SK-N-MC (cell line): Measurements from ENCODE around the gene RNF38.
"Not testable (repeated sequence)": the region's sequence is repeated elsewhere in the genome, so short reads cannot be mapped to it uniquely, and the experiment has no call there.

Experiments
- DNase-seq: peaks from one replicate; pipeline ENCODE4 v3.0.0-alpha.2; 2011; ENCODE audit warnings: low read depth, low spot score
- H3K27ac ChIP-seq: fragments of 200-600 bp; sonication (generic); 2 replicates; pipeline ENCODE4 v1.5.1; 2016; ENCODE audit warnings: mixed run types
- H3K36me3 ChIP-seq: fragments of 200-600 bp; sonication (generic); 2 replicates; pipeline ENCODE4 v1.6.1; 2017; ENCODE audit warnings: antibody characterized with exemption, low read length, mixed read lengths; ENCODE audit not compliant: insufficient read depth
- H3K4me3 ChIP-seq: fragments of 200-600 bp; sonication (generic); 2 replicates; pipeline ENCODE4 v1.5.1; 2016
- H3K9ac ChIP-seq: fragments of 200-600 bp; sonication (generic); 2 replicates; pipeline ENCODE4 v1.8.0; 2017; ENCODE audit warnings: mixed run types, mixed read lengths; ENCODE audit not compliant: insufficient read length
- H3K9me3 ChIP-seq: fragments of 200-600 bp; sonication (generic); 2 replicates; pipeline ENCODE4 v1.6.1; 2017; ENCODE audit warnings: low read depth, mild to moderate bottlenecking, antibody characterized with exemption, low read length, moderate library complexity, mixed read lengths
- EZH2 ChIP-seq: fragments of 200-600 bp; sonication (generic); IDR thresholded peaks from one replicate; pipeline ENCODE4 v1.6.1; 2017; ENCODE audit warnings: antibody characterized with exemption
- FOXP2 ChIP-seq: optimal IDR thresholded peaks from 2 replicates; pipeline ENCODE3; 2011; ENCODE audit warnings: mild to moderate bottlenecking, moderate library complexity; ENCODE audit not compliant: insufficient read depth; ENCODE audit errors: extremely low read length, control extremely low read depth
- POLR2AphosphoS5 ChIP-seq: IDR thresholded peaks from 2 replicates; pipeline ENCODE4 v1.6.1; 2012; ENCODE audit warnings: mild to moderate bottlenecking, low read depth, low read length, borderline replicate concordance

Gene RNF38

DNA sequence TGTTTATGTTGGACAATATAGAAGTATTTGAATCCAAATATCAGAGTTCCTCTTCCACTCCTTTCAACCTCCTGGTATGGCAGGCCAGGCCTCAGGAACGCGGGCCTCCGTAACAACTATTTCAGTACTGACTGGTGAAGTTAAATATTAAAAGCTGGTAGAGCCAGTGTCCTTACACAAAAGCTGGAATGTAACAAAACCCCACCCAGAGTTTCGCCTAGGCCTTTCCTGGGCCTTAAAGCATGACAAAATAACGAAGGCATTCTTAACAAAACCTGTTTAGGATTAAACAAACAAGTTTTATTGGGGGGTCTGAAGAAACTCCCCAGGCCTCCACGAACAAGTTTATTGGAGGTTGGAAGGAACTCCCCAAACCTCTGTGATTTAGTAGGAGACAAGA is 80.3 kb downstream of the RNF38 start:
- no peak overlapping the region for H3K27ac ChIP-seq
- DNase-seq = no peak
- no peak for TF ChIP-seq EZH2
- no peak for TF ChIP-seq FOXP2
- no peak for TF ChIP-seq POLR2AphosphoS5

DNA sequence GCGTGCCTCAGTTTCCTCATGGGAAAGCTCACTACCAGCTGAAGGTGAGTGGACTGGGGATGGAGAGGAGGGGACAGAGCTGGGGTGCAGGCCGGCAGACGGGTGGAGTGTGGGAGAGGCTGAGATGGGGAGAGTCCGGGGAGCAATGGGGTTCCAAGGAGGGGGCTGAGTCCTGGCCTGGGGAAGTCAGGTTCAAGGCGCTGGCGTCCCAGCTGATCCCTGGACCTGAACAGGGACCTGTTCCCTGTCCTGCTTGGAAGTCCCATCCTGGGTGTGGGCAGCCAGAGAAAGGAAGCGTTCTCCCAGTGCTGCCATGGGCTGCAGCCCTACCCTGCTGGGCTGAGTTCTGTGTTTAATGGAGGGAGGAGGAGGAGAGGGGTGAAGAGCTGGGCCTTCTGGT is 80.9 kb downstream of the RNF38 start:
- no peak for DNase-seq
- Histone ChIP-seq H3K36me3 (no peaks in the 10 kb centered on the region), H3K9me3 (no peaks in the 10 kb centered on the region), H3K9ac (no peak overlapping the region), H3K4me3 (no peak overlapping the region), H3K27ac (no peak overlapping the region)
- TF ChIP-seq FOXP2 (no peak), EZH2 (no peak), POLR2AphosphoS5 (no peak)

More for the DNA sequence above, 80.3 kb downstream of the RNF38 start:
- no peak overlapping the region for H3K9ac ChIP-seq
- no peak overlapping the region for H3K4me3 ChIP-seq
- H3K9me3 ChIP-seq = no peaks in the 10 kb centered on the region
- no peaks in the 10 kb centered on the region for H3K36me3 ChIP-seq

DNA sequence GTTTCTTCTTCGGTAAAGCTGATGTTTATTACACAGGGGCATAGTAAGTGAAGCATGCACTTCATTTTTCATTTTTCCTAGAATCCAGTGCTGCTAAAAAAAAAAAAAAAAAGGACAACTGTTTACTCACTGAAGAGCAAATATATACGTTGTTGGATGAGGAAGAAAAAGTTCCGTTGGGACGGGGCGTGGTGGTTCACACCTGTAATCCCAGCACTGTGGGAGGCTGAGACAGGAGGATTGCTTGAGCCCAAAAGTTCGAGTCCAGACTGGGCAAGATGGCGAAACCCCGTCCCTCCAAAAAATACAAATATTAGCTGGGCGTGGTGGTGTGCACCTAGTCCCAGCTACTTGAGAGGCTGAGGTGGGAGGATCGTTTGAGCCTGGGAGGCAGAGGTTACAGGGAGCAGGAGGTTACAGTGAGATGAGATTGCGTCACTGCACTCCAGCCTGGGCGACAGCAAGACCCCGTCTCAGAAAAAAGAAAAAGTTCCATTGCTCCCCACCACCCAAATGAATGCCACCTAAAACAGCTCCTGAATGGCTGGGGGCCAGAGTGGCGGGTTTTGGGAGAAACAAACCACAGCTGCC is 81.8 kb downstream of the RNF38 start:
- Histone ChIP-seq H3K4me3 (no peak overlapping the region), H3K36me3 (no peaks in the 10 kb centered on the region), H3K9ac (no peak overlapping the region), H3K27ac (no peak overlapping the region), H3K9me3 (no peaks in the 10 kb centered on the region)
- DNase-seq = no peak
- TF ChIP-seq EZH2 (no peak), FOXP2 (no peak), POLR2AphosphoS5 (no peak)

DNA sequence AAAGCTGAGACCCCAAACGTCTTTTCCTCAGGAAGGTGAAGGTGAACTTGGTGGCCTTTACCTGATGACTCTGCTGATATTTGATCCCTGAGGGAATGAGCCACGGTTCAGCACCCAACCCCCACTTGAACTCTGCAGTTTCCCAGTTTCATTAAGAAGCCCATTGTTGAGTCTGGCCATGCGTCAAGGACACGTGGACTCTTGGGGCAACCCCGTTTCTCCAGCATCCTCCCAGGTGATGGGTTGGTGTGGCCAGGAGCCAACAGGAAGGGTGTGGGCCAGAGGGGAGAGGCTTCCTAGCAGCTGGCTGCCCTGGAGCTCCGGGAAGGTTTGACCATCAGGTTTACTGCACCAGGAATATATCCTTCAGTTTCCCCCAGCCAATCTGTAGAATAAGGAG is 82.3 kb downstream of the RNF38 start:
- H3K9ac ChIP-seq = no peak overlapping the region
- H3K36me3 ChIP-seq = no peaks in the 10 kb centered on the region
- TF ChIP-seq FOXP2 (no peak), EZH2 (no peak), POLR2AphosphoS5 (no peak)
- H3K9me3 ChIP-seq = no peaks in the 10 kb centered on the region
- no peak overlapping the region for H3K4me3 ChIP-seq
- H3K27ac ChIP-seq = no peak overlapping the region
- DNase-seq = no peak

DNA sequence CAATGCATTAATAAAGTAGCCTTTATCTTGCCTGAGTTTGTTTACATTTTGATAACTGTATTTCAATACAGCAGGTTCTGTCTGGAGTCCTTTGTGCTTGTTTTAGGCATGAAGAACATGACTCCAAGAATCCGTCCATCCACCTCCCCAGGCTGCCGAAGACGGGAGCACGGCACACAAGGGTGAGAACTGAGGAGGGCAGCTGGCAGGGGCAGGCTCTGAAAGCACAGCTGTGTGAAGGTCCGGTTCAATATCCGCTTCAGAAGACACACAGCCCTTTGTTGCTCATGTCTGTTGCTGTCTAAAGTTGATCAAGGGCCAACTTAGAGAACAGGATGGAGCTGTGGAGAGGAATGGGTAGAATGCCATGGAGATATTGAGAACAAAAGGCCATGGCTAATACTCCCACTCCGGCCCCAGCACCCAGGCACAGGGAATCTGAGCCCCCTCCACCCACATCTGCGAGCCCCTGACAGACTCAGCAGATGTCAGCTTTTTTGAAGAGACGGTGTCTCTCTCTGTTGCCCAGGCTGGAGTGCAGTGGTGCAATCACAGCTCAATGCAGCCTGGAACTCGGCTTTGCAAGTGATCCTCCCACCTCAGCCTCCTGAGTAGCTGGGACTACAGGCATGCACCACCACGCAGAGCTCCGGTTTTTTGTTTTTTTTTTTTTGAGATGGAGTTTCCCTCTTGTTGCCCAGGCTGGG is 83.3 kb downstream of the RNF38 start:
- Histone ChIP-seq H3K9me3 (no peaks in the 10 kb centered on the region), H3K27ac (no peak overlapping the region), H3K4me3 (no peak overlapping the region), H3K9ac (no peak overlapping the region), H3K36me3 (no peaks in the 10 kb centered on the region)
- no peak for DNase-seq
- TF ChIP-seq POLR2AphosphoS5 (no peak), EZH2 (no peak), FOXP2 (no peak)

DNA sequence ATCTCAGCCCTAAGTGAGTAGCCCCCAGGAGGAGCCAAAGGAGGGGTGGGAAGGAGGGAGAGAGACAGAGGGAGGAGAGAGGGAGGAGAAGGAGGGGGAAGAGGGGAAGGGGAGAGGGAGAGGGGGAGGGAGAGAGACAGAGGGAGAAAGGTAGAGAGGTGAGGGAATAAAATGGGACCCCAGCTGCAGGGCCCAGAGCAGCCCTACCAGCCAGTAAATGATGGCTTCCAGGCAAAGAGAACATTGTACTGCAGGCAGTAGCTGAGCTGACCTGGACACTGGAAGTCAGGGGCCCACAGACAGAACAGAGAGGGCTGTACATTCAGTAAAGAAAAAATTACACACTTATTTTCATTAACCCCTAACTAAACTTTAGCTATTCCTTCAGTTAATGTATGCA is 84.0 kb downstream of the RNF38 start:
- TF ChIP-seq EZH2 (no peak), FOXP2 (no peak), POLR2AphosphoS5 (no peak)
- H3K9me3 ChIP-seq = no peaks in the 10 kb centered on the region
- no peak overlapping the region for H3K4me3 ChIP-seq
- H3K27ac ChIP-seq = no peak overlapping the region
- H3K9ac ChIP-seq = no peak overlapping the region
- DNase-seq = no peak
- H3K36me3 ChIP-seq = no peaks in the 10 kb centered on the region

DNA sequence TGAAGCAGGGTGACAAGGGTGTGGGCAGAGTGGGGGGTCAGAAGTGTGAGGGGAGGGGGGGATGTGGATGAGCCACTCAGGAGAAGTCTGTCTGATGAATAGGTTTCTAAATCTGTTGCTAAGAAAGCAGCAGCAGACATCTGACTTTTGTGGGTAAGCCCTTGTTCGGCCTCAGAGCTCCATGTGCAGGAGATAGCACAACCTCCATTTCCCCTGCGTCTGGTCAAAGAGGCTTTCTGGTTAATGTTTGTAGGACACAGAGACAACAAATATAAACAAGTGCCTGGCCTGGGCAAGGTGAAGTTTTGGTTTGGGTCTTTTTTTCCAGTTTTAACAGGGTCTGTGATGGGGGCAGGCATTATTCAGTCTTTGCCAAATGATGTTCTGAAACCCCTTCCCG is 84.8 kb downstream of the RNF38 start:
- Histone ChIP-seq H3K27ac (no peak overlapping the region), H3K9me3 (no peaks in the 10 kb centered on the region), H3K36me3 (no peaks in the 10 kb centered on the region), H3K4me3 (no peak overlapping the region), H3K9ac (no peak overlapping the region)
- no peak for TF ChIP-seq POLR2AphosphoS5
- no peak for TF ChIP-seq FOXP2
- TF ChIP-seq EZH2 = no peak
- no peak for DNase-seq

DNA sequence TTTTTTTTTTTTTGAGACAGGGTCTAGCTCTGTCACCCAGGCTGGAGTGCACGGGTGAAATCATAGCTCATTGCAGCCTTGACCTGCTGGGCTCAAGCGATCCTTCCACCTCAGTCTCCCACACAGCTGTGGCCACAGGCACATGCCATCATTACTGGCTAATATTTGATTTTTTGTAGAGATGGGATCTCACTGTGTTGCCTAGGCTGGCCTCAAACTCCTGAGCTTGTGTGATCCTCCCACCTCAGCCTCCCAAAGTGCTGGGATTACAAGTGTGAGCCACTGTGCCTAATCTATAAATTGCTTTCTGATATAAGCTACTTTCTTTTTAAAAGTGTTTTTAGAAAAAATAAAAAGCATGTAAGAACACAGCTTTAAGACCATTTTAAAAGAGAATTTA is 85.3 kb downstream of the RNF38 start:
- no peaks in the 10 kb centered on the region for H3K9me3 ChIP-seq
- DNase-seq = no peak
- H3K9ac ChIP-seq = no peak overlapping the region
- no peak overlapping the region for H3K4me3 ChIP-seq
- no peak for TF ChIP-seq POLR2AphosphoS5
- no peak for TF ChIP-seq EZH2
- TF ChIP-seq FOXP2 = no peak
- no peak overlapping the region for H3K27ac ChIP-seq
- H3K36me3 ChIP-seq = no peaks in the 10 kb centered on the region

DNA sequence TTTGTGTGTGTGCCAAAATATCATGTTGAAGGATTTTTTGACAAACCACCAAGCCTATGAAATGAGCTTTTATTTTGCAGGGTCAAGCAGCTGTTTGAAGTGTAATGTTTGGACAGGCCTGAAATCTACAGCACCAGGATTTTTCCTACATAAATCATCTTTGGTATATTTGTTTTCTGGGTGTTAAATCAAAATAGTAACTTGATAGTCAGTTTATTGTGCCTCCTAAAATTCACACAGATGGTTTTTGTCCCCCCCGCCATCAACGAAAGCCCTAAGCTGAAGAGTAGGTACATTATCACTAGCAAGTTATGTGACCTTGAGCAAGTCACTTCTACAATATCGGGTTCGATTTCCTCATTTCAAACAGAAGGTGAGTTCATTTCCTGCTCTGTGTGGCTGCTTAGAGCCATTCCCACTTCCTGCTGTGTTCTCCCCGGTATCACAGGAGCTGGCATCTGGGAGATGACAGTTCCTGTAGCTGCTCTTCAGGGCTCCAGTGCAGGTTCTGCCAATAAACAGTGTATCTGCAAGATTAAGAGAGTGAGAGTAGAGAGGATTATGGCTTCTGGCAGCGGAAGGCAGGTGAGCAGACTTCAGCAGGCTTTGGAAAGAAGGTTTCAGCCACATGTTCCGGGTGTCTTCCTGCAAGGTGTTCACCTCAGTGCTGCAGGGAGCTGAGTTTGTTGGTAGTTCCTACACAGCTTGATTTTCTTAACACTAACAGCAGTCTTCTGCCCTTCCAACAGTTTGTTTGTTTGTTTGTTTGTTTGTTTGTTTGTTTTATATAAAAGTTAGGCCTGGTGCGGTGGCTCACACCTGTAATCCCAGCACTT is 93.4 kb downstream of the RNF38 start:
- no peak for TF ChIP-seq FOXP2
- TF ChIP-seq EZH2 = no peak
- TF ChIP-seq POLR2AphosphoS5 = no peak
- no peak for DNase-seq
- Histone ChIP-seq H3K9ac (no peak overlapping the region), H3K36me3 (no peaks in the 10 kb centered on the region), H3K27ac (no peak overlapping the region), H3K4me3 (no peak overlapping the region), H3K9me3 (no peaks in the 10 kb centered on the region)

DNA sequence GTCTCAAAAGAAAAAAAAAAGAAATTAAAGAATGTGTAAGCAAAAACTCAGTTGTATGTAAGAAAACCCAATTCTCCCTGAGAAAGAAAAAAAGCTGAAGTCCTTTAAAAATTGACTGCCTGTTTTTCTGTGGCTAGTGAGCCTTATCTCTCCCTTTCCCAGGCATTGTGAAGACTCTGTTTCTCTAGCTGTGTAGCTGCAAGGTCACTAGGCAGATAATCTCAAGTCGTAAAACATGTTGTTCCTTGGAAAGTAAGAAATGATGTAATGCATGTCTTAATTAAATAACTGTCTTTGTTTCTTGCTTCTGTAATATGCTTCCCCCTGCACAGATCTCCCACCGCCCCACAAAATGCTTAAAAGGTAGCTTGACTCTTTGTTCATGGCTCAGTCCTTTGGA is 95.7 kb downstream of the RNF38 start:
- H3K4me3 ChIP-seq, DNase-seq, H3K9ac ChIP-seq, H3K36me3 ChIP-seq, H3K9me3 ChIP-seq, H3K27ac ChIP-seq: not testable (repeated sequence)
